HEK293 (cell line): ENCODE results near the gene SCART1.
"Not testable (repeated sequence)": the region's sequence is repeated elsewhere in the genome, so short reads cannot be mapped to it uniquely, and the experiment has no call there.

Experiments used
- CTCF ChIA-PET: fragments of 350-600 bp; formaldehyde crosslinking; extraction: SDS; loops from one replicate; lab custom pipeline; 2021; ENCODE audit warnings: antibody characterized with exemption; lab: Yijun Ruan, JAX
- POLR2A ChIA-PET: fragments of 300-600 bp; formaldehyde crosslinking; extraction: SDS; loops from one replicate; lab custom pipeline; 2020; ENCODE audit warnings: antibody characterized with exemption, inconsistent platforms; lab: Yijun Ruan, JAX
- H3K27ac ChIP-seq: fragments of 200-500 bp; sonication (Bioruptor generic); 2 replicates; pipeline ENCODE4 v1.5.1; 2014; ENCODE audit warnings: low read depth, low read length, control low read depth, inconsistent platforms; ENCODE audit errors: extremely low read depth
- H3K36me3 ChIP-seq, 2 experiments: fragments of 200-500 bp in 1 of 2; sonication (Bioruptor generic) in 1 of 2; 1 replicate in 1 of 2; 2 replicates in 1 of 2; pipeline ENCODE4 v1.5.1; 2014 to 2017; ENCODE audit warnings: inconsistent platforms in 2 of 2, low read length in 2 of 2; ENCODE audit not compliant: control insufficient read depth in 2 of 2, insufficient read depth in 1 of 2
- H3K4me1 ChIP-seq: fragments of 200-500 bp; sonication (Bioruptor generic); 2 replicates; pipeline ENCODE4 v1.5.1; 2014; ENCODE audit warnings: mild to moderate bottlenecking, low read length, inconsistent platforms; ENCODE audit not compliant: control insufficient read depth, insufficient read depth
- H3K4me3 ChIP-seq: 2 replicates; pipeline ENCODE4 v1.5.1; 2011; ENCODE audit warnings: low read depth, mild to moderate bottlenecking, control low read depth, low read length, moderate library complexity
- H3K9me3 ChIP-seq: fragments of 200-500 bp; sonication (Bioruptor generic); 2 replicates; pipeline ENCODE4 v1.5.1; 2014; ENCODE audit warnings: low read depth, low read length, inconsistent platforms; ENCODE audit not compliant: control insufficient read depth, insufficient read depth
- BCL11A ChIP-seq: fragments of 450-650 bp; formaldehyde crosslinking; IDR thresholded peaks from 2 replicates; pipeline ENCODE4 v1.5.1; 2016; ENCODE audit warnings: low read depth, missing biosample characterization, missing genetic modification characterization
- FEZF1 ChIP-seq: fragments of 450-650 bp; formaldehyde crosslinking; IDR thresholded peaks from 2 replicates; pipeline ENCODE4 v1.5.1; 2016; ENCODE audit warnings: missing biosample characterization, missing genetic modification characterization
- GLIS1 ChIP-seq: fragments of 450-650 bp; formaldehyde crosslinking; IDR thresholded peaks from 2 replicates; pipeline ENCODE4 v1.5.1; 2016; ENCODE audit warnings: missing biosample characterization, missing genetic modification characterization
- PRDM10 ChIP-seq: fragments of 450-650 bp; formaldehyde crosslinking; IDR thresholded peaks from 2 replicates; pipeline ENCODE4 v1.5.1; 2016; ENCODE audit warnings: missing biosample characterization, missing genetic modification characterization
- PRDM6 ChIP-seq: fragments of 450-650 bp; formaldehyde crosslinking; IDR thresholded peaks from 2 replicates; pipeline ENCODE4 v1.5.1; 2017; ENCODE audit warnings: missing biosample characterization, missing genetic modification characterization
- ZBTB7A ChIP-seq: fragments of 450-650 bp; formaldehyde crosslinking; IDR thresholded peaks from 2 replicates; pipeline ENCODE4 v1.5.1; 2016; ENCODE audit warnings: low read depth, missing biosample characterization, missing genetic modification characterization
- ZNF146 ChIP-seq: fragments of 450-650 bp; formaldehyde crosslinking; IDR thresholded peaks from 2 replicates; pipeline ENCODE4 v1.5.1; 2016; ENCODE audit warnings: missing biosample characterization, missing genetic modification characterization
- ZNF174 ChIP-seq: fragments of 450-650 bp; formaldehyde crosslinking; IDR thresholded peaks from 2 replicates; pipeline ENCODE4 v1.5.0; 2017; ENCODE audit warnings: missing biosample characterization, mild to moderate bottlenecking, missing genetic modification characterization
- ZNF23 ChIP-seq: fragments of 450-650 bp; formaldehyde crosslinking; IDR thresholded peaks from 2 replicates; pipeline ENCODE4 v1.5.1; 2016; ENCODE audit warnings: missing biosample characterization, missing genetic modification characterization, borderline replicate concordance
- ZNF24 ChIP-seq: fragments of 450-650 bp; formaldehyde crosslinking; IDR thresholded peaks from 2 replicates; pipeline ENCODE4 v1.5.1; 2016; ENCODE audit warnings: missing biosample characterization, missing genetic modification characterization
- ZNF354C ChIP-seq: fragments of 450-650 bp; formaldehyde crosslinking; IDR thresholded peaks from 2 replicates; pipeline ENCODE4 v1.5.1; 2016; ENCODE audit warnings: missing biosample characterization, missing genetic modification characterization, low read depth, borderline replicate concordance
- ZNF513 ChIP-seq: fragments of 450-650 bp; IDR thresholded peaks from 2 replicates; pipeline ENCODE4 v1.5.1; 2018; ENCODE audit warnings: missing biosample characterization, missing genetic modification characterization
- ZNF544 ChIP-seq: fragments of 450-650 bp; formaldehyde crosslinking; IDR thresholded peaks from 2 replicates; pipeline ENCODE4 v1.5.0; 2017; ENCODE audit warnings: missing biosample characterization, missing genetic modification characterization
- ZNF548 ChIP-seq: fragments of 450-650 bp; formaldehyde crosslinking; IDR thresholded peaks from 2 replicates; pipeline ENCODE4 v1.5.1; 2016; ENCODE audit warnings: missing biosample characterization, missing genetic modification characterization
- ZNF561 ChIP-seq: fragments of 450-650 bp; IDR thresholded peaks from 2 replicates; pipeline ENCODE4 v1.5.1; 2018; ENCODE audit warnings: missing biosample characterization, missing genetic modification characterization, borderline replicate concordance
- ZNF664 ChIP-seq: fragments of 450-650 bp; formaldehyde crosslinking; IDR thresholded peaks from 2 replicates; pipeline ENCODE4 v1.5.1; 2016; ENCODE audit warnings: missing biosample characterization, missing genetic modification characterization
- ZNF768 ChIP-seq: fragments of 450-650 bp; formaldehyde crosslinking; IDR thresholded peaks from 2 replicates; pipeline ENCODE4 v1.5.1; 2018; ENCODE audit warnings: missing biosample characterization, mild to moderate bottlenecking, missing genetic modification characterization
- ZNF791 ChIP-seq: fragments of 450-650 bp; formaldehyde crosslinking; IDR thresholded peaks from 2 replicates; pipeline ENCODE4 v1.5.1; 2016; ENCODE audit warnings: missing biosample characterization, missing genetic modification characterization
- ZNF837 ChIP-seq: fragments of 450-650 bp; formaldehyde crosslinking; IDR thresholded peaks from 2 replicates; pipeline ENCODE4 v1.5.1; 2016; ENCODE audit warnings: missing biosample characterization, missing genetic modification characterization

SCART1 gene

GRCh38 chr10:133467286-133467911 lies 13.7 kb downstream of the SCART1 start:
- ChIA-PET POLR2A (no interaction called here), CTCF (interaction anchor here (1.0 kb wide), 1 partner anchor 153 kb away, joined by 3 read pairs; no protein-coding TSS in a partner anchor)
- TF ChIP-seq ZNF544 (tag by site-specific recombination) (no peak), PRDM6 (no peak), BCL11A (tag by site-specific recombination) (no peak), ZNF837 (tag by site-specific recombination) (no peak), ZNF791 (tag by site-specific recombination) (no peak), ZNF664 (tag by site-specific recombination) (no peak)
- Histone ChIP-seq H3K4me1 (no peaks in the 10 kb centered on the region), H3K9me3 (no peaks in the 10 kb centered on the region), H3K27ac (no peak overlapping the region), H3K36me3 (peaks cover 0 to 5% of the 10 kb centered on the region in 2 experiments; a peak in 1 of 3 replicates), H3K4me3 (no peak overlapping the region)

GRCh38 chr10:133469205-133469604 lies 15.5 kb downstream of the SCART1 start:
- H3K36me3 ChIP-seq, POLR2A ChIA-PET, H3K9me3 ChIP-seq, H3K4me1 ChIP-seq, H3K27ac ChIP-seq, H3K4me3 ChIP-seq, CTCF ChIA-PET: not testable (repeated sequence)
- TF ChIP-seq ZNF146 (tag by site-specific recombination), result peak; percentile 77

GRCh38 chr10:133471300-133472109 lies 17.8 kb downstream of the SCART1 start:
- Histone ChIP-seq H3K36me3 (peaks cover 0 to 5% of the 10 kb centered on the region in 2 experiments; a peak in 1 of 3 replicates), H3K4me3 (no peak overlapping the region), H3K9me3 (no peaks in the 10 kb centered on the region), H3K4me1 (no peaks in the 10 kb centered on the region), H3K27ac (no peak overlapping the region)
- CTCF ChIA-PET, result interaction anchor here (0.7 to 1.6 kb wide), 2 partner anchors 142 to 1256 kb away, joined by 3 to 8 read pairs; no protein-coding TSS in a partner anchor
- TF ChIP-seq ZNF174 (tag by site-specific recombination) (no peak), ZNF23 (no peak), ZNF354C (tag by site-specific recombination) (no peak), GLIS1 (no peak), FEZF1 (tag by site-specific recombination) (no peak), PRDM10 (tag by site-specific recombination) (no peak), ZNF513 (tag by site-specific recombination) (no peak), ZNF561 (no peak), ZBTB7A (tag by site-specific recombination) (no peak), ZNF548 (tag by site-specific recombination) (no peak), ZNF24 (no peak), ZNF768 (tag by site-specific recombination) (no peak)
- POLR2A ChIA-PET, result no interaction called here
